GM19438 (cell line): ENCODE results near the gene ZNF396.

Source experiments
- ATAC-seq: cut with Tn5 transposase; IDR thresholded peaks from one replicate; pipeline ENCODE4 v1.9.1; 2021; ENCODE audit warnings: low read depth; ENCODE audit not compliant: unreplicated experiment

Gene ZNF396

GRCh38 chr18:35343488-35343935 lies 33.6 kb downstream of the ZNF396 start:
- ATAC-seq = no peak

- no peak for ATAC-seq
These were observed 39.9 kb downstream of the ZNF396 start for GRCh38 chr18:35337286-35337685.

GRCh38 chr18:35335866-35336265 lies 41.3 kb downstream of the ZNF396 start:
- no peak for ATAC-seq

- no peak for ATAC-seq
These were observed 42.3 kb downstream of the ZNF396 start for GRCh38 chr18:35334821-35335220.

- ATAC-seq = no peak
These were observed 42.9 kb downstream of the ZNF396 start for GRCh38 chr18:35334212-35334611.

GRCh38 chr18:35331367-35332087 lies 45.6 kb downstream of the ZNF396 start:
- ATAC-seq = no peak

- no peak for ATAC-seq
These were observed 48.3 kb downstream of the ZNF396 start for GRCh38 chr18:35328868-35329267.

GRCh38 chr18:35326695-35327387 lies 50.3 kb downstream of the ZNF396 start:
- no peak for ATAC-seq

GRCh38 chr18:35324926-35325655 lies 52.0 kb downstream of the ZNF396 start:
- no peak for ATAC-seq

- no peak for ATAC-seq
These were observed 54.4 kb downstream of the ZNF396 start for GRCh38 chr18:35322486-35323458.
